Measurements from ENCODE around the gene KCNJ15.

DNA sequence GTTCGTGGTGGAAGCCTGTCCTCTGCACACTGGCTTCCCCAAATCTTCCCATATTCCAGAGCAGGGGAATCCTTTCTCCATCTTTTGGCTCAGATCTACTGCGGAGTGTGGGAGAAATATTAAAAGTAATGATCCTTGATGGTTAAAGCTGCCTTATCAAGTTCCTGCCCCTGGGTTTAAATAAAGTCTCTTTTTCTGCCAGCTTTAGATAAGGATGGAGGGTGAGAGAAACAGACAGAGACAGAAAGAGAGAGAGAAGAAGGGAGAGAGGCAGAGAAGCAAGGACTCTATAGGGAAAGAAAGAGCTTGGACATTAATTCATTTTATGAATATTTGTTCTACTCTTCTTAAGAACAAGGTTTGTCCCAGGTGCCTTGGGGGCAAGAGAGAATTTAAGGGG is 98.0 kb downstream of the KCNJ15 start:
- TF ChIP-seq EZH2 (IDR thresholded peaks at IDR 0.05; ENCODE audit: insufficient read depth, poor library complexity, severe bottlenecking) (no peak), EZH2phosphoT487 (IDR thresholded peaks at IDR 0.05; ENCODE audit: insufficient read depth, low read depth) (no peak)
